Activated CD4-positive, alpha-beta memory T cell treated with anti-CD3 and anti-CD28 coated beads for 36 hours (primary cell): ENCODE measurements around the gene ASCL5. TPM values are rescaled to one million over a fixed set of nuclear protein-coding genes. Genes with fewer than 3 reads are reported as not detected.
A peak's percentile ranks its signal among the peaks of the same experiment; 100 is the strongest.

Experiments used
- CTCF ChIA-PET: fragments of 350-600 bp; sonication (Branson Sonifier 250); formaldehyde crosslinking; loops from one replicate; lab custom pipeline; 2021; ENCODE audit warnings: antibody characterized with exemption, inconsistent platforms; lab: Charles Lee
- POLR2A ChIA-PET: fragments of 350-600 bp; sonication (Branson Sonifier 250); formaldehyde crosslinking; loops from one replicate; lab custom pipeline; 2021; ENCODE audit warnings: antibody characterized with exemption; lab: Charles Lee
- DNase-seq: peaks from one replicate; pipeline ENCODE4 v3.0.0-alpha.2; 2020
- H3K27ac Mint-ChIP-seq: one replicate; pipeline ENCODE4 v1.8.0; 2021; ENCODE audit warnings: mixed read lengths
- H3K27me3 Mint-ChIP-seq: one replicate; pipeline ENCODE4 v1.8.0; 2021; ENCODE audit warnings: mixed read lengths
- H3K36me3 Mint-ChIP-seq: one replicate; pipeline ENCODE4 v1.8.0; 2021; ENCODE audit warnings: mixed read lengths
- H3K4me1 Mint-ChIP-seq: one replicate; pipeline ENCODE4 v1.8.0; 2021; ENCODE audit warnings: low read depth, mixed read lengths
- H3K4me3 Mint-ChIP-seq: one replicate; pipeline ENCODE4 v1.8.0; 2021; ENCODE audit warnings: mild to moderate bottlenecking, mixed read lengths
- H3K9me3 Mint-ChIP-seq: one replicate; pipeline ENCODE4 v1.8.0; 2021; ENCODE audit warnings: mixed read lengths
- intact Hi-C: fragments of 100-400 bp; cut with micrococcal nuclease; formaldehyde crosslinking; loops from one replicate; pipeline ENCODE4 v1.15.1; 2023
- total RNA-seq, 2 experiments: library from RNA; stranded (reverse); gene quantifications; one replicate each; pipeline ENCODE4 v1.2.3, GENCODE V29; 2021

The ASCL5 gene, protein sequence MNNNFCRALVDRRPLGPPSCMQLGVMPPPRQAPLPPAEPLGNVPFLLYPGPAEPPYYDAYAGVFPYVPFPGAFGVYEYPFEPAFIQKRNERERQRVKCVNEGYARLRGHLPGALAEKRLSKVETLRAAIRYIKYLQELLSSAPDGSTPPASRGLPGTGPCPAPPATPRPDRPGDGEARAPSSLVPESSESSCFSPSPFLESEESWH
- total RNA-seq, result not detected

DNA sequence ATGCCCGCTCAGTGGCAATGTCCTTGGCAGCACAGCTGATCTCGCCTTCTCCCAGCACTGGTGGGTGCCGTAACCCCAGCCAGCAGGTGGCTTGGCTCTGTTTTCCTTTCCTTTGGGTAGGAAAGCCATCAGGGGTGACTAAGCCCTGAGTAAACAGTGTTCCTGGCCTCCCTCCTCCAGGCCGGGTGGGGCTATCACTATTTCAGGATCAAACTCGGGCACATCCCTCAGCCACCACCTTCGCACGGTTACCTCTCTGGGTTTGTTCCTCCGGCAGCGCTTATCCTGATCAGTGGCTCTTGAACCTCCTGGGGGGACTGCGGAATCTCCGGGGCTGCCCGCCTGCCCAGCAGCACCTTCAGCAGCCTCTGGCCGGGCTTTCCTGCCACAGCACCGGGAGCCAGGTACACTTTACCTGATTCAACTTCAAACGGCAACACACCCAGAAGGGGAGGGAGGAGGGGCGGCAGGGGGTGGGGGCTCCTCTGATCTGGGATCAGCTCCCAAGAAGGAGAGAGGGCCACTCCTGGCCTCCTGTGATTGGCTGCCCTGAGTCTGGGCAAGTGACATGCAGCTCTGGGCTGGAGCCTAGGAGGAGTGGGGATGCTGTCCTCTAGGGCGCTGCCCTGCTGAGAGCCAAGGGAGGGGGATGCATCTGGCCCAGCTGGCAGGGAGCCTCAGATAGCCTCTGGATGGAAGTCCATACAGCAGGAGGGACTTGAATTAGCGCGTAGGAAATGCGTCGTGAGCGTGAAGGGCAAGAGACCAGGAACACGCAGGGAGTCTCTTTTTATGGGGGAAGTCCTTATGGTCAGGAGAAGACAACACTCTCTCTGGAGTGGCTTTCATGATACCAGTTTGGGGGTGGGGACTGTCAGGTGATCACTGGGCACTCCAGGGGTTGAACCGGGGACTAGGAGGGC lies at the start of gene ASCL5:
Gene ASCL5, minus strand, starts transcription at position 353 of the 923 bp plus-strand sequence. CDS start 11,812 bp downstream, outside the sequence.
- ChIA-PET CTCF (no interaction called here), POLR2A (no interaction called here)
- DNase-seq, result no peak
- Mint-ChIP-seq H3K9me3 (no peaks in the 10 kb centered on the region), H3K36me3 (no peaks in the 10 kb centered on the region), H3K27ac (no peak within 1 kb of the TSS), H3K4me3 (no peak within 1 kb of the TSS), H3K4me1 (no peaks in the 10 kb centered on the region), H3K27me3 (peaks cover 9% of the 10 kb centered on the region)
- intact Hi-C loops, result no loop called here

DNA sequence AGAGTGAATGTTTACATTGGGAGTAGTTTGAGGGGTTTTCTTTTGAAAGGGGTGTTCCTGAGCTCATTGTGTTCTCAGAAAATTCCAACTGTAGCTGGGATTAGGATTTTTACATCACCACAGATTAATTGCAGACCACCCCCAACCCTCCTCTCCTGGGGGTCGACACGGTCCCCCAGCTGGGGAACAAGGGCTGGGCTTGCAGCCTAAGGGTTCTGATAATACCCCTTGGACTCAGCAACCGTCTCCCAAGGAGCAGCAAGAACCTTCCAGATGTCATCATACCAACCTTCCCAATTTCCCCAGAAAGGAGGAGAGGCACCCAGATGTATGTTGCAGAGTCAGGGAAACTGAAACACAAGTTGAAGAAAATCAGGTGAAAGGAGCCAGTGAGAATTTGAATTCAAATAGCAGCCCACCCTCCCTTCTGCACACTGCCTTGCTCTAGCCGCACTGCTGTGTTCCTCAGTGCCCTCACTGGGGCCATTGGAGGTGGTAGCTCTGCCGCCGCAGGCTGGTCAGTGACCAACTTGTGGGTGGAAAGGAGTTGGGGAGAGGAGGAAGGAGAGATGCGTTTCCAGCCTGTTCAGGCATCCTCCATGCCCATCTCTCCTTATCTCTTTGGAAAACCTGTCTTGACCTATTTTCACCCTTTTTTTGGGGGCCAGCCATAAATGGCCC lies 49.0 kb upstream of the ASCL5 start:
- H3K27ac Mint-ChIP-seq, result no peak overlapping the region
- H3K4me3 Mint-ChIP-seq, result no peak overlapping the region
- peaks cover 6% of the 10 kb centered on the region for H3K9me3 Mint-ChIP-seq
- POLR2A ChIA-PET, result no interaction called here
- intact Hi-C loops, result no loop called here
- peaks cover 15% of the 10 kb centered on the region for H3K27me3 Mint-ChIP-seq
- H3K4me1 Mint-ChIP-seq, result peaks cover 17% of the 10 kb centered on the region
- peaks cover 3% of the 10 kb centered on the region for H3K36me3 Mint-ChIP-seq
- CTCF ChIA-PET, result interaction anchor here (2.0 kb wide), 1 partner anchor 9 kb away, joined by 6 read pairs; no protein-coding TSS in a partner anchor
- DNase-seq, result no peak

DNA sequence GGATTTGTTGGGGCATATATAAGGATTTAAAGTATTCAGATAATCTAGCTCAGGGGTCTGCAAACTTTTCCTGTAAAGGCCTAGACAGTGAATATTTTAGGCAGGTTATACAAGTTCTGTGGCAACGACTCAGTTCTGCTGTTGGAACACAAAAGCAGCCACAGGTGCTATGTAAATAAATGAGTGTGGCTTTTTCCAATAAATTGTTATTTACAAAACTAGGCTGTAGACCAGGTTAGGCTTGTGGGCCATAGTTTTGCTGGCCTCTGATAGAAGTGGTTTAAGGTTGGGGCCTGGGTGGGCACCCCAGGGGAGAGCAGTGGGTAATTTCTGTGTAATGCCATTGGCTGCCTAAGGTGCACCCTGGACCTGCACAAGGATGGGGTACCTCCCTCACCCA lies 46.8 kb upstream of the ASCL5 start:
- peaks cover 2% of the 10 kb centered on the region for H3K9me3 Mint-ChIP-seq
- POLR2A ChIA-PET, result no interaction called here
- H3K27me3 Mint-ChIP-seq, result peaks cover 5% of the 10 kb centered on the region
- H3K4me1 Mint-ChIP-seq, result peaks cover 22% of the 10 kb centered on the region
- intact Hi-C loops, result no loop called here
- H3K36me3 Mint-ChIP-seq, result peaks cover 2% of the 10 kb centered on the region
- no peak for DNase-seq
- H3K4me3 Mint-ChIP-seq, result no peak overlapping the region
- no peak overlapping the region for H3K27ac Mint-ChIP-seq
- CTCF ChIA-PET, result no interaction called here

DNA sequence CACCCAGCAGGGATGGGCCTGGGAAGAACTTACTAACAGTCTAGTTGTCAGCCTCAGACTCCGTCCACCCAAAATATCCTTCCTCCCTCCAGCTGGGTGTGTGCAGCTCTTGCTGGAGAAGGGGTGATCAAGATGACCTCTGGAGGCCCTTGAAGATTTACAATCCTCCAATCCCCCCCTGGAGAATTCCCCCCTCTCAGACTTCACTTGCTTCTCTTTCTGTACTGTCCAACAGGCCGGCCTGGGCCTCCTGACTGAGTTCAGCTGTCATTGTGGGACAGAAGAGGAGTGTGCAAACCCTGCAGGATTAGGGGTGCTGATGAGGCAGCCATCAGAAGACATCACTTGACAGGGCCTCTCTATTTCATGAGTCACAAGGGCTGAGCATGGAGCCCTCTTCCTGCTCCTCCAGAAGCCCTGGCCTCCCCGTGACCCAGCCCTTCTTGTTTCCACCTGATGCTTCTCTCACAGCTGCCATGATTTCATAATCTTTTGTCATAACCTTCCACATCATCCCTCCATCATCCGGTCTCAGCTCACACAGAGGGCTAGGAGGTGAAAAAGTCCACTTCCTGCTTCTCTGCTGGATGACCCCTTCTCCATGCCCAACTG lies 46.1 kb upstream of the ASCL5 start:
- ChIA-PET CTCF (no interaction called here), POLR2A (no interaction called here)
- DNase-seq, result peak; percentile 48
- Mint-ChIP-seq H3K4me3 (no peak overlapping the region), H3K27ac (no peak overlapping the region), H3K4me1 (peaks cover 22% of the 10 kb centered on the region), H3K9me3 (peaks cover 2% of the 10 kb centered on the region), H3K27me3 (peaks cover 5% of the 10 kb centered on the region), H3K36me3 (peaks cover 2% of the 10 kb centered on the region)
- intact Hi-C loops, result no loop called here

GRCh38 chr1:201172326-201172725 lies 45.3 kb upstream of the ASCL5 start:
- Mint-ChIP-seq H3K36me3 (no peaks in the 10 kb centered on the region), H3K27ac (no peak overlapping the region), H3K4me1 (peaks cover 22% of the 10 kb centered on the region), H3K27me3 (peaks cover 3% of the 10 kb centered on the region), H3K4me3 (no peak overlapping the region), H3K9me3 (no peaks in the 10 kb centered on the region)
- no peak for DNase-seq
- intact Hi-C loops, result no loop called here
- CTCF ChIA-PET, result interaction anchor here (0.9 to 1.9 kb wide), 3 partner anchors 18 to 35 kb away, joined by 3 to 10 read pairs (median 4); partner anchors contain the start of gene TMEM9
- POLR2A ChIA-PET, result no interaction called here

DNA sequence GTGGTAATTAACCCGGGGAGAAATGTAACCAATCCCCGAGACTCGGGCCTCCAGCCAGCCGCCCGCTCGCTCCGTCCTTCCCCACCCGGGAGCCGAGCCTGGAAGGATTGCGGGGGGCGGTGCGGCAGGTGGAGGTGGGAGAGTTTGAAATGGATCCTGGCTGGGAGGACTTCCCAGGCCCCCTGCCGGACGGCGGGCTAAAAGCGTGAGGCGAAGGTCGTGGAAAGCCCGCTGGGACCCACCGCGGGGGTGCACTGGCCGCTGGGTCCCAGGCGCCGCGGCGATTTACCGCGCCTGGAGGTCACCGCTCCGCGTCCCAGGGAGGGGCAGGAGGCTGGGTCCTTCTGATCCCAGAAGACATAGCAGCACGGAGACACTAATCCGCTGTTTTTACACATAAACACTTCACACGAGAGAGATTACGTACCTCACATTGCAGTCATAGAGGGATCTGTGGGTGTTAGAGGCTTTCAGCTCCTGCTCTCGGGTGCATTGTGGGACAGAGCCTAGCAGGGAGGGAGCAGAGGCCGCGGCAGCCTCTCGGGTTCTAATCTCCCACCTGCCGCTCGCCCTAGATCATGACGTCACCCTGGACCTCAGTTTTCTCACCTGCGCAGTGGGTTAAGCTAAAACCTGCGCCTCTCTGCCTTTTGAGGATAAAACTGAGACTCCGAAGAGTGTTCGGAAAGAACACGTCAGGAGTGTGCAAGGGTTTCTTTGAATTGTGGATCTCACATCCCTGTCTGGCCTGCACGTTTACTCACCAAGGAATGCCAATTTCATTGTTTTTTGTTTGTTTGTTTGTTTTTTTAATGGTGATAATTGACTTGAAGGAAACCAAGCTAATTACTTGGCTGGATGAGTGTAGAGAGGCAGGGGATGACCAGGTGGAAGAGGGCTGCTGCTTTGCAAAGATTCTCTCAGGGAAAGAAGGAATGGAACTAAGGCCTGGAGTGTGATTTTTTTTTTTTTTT lies 44.4 kb upstream of the ASCL5 start:
- POLR2A ChIA-PET, result interaction anchor here (0.7 to 1.7 kb wide), 2 partner anchors 17 to 146 kb away, joined by 3 to 17 read pairs; partner anchors contain the start of gene TMEM9
- DNase-seq, result peak; percentile 84
- Mint-ChIP-seq H3K9me3 (no peaks in the 10 kb centered on the region), H3K4me1 (peaks cover 22% of the 10 kb centered on the region), H3K27me3 (peaks cover 3% of the 10 kb centered on the region), H3K4me3 (peak overlapping the region; percentile 79), H3K36me3 (no peaks in the 10 kb centered on the region), H3K27ac (peak overlapping the region; percentile 84)
- CTCF ChIA-PET, result interaction anchor here (0.8 to 1.9 kb wide), 5 partner anchors 14 to 58 kb away, joined by 3 to 10 read pairs (median 4); partner anchors contain the start of gene TMEM9
- intact Hi-C loops, result loop anchor here (1.0 kb wide), 3 partner anchors 14 to 114 kb away; no protein-coding TSS in a partner anchor

DNA sequence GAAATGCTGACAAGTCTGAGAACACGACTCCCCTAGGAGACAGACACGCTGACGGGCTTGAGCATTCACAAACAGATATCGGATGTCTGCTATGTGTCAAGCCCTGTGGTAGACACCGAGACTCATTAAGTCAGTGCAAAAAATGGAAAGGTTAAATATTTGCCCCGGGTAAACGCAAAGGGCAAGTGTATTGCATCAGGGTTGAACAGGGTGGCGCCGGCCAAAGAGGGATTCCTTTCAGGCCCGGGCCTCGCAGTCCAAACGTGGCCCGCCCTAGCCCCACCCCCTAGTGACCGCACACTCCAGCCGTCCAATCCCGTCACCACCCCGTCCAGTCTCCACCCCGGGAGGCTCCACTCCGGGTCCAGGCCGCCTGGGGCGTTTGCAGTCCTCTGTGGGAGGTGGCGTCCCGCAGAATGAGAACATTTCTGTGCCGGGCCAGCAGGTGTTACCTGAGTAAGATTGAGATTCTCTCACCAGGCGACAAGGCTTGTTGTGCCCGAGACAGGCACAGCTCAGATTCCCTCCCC lies 43.6 kb upstream of the ASCL5 start:
- Mint-ChIP-seq H3K4me3 (peak overlapping the region; percentile 79), H3K27me3 (peaks cover 3% of the 10 kb centered on the region), H3K36me3 (no peaks in the 10 kb centered on the region), H3K27ac (peak overlapping the region; percentile 84), H3K9me3 (no peaks in the 10 kb centered on the region), H3K4me1 (peaks cover 22% of the 10 kb centered on the region)
- ChIA-PET POLR2A (interaction anchor here (0.7 to 1.7 kb wide), 2 partner anchors 16 to 145 kb away, joined by 3 to 17 read pairs; partner anchors contain the start of gene TMEM9), CTCF (interaction anchor here (1.4 to 1.9 kb wide), 3 partner anchors 16 to 57 kb away, joined by 3 to 10 read pairs (median 10); partner anchors contain the start of gene TMEM9)
- intact Hi-C loops, result loop anchor here (1.0 kb wide), 5 partner anchors 15 to 113 kb away; partner anchors contain the start of gene TMEM9
- DNase-seq, result peak; percentile 93

DNA sequence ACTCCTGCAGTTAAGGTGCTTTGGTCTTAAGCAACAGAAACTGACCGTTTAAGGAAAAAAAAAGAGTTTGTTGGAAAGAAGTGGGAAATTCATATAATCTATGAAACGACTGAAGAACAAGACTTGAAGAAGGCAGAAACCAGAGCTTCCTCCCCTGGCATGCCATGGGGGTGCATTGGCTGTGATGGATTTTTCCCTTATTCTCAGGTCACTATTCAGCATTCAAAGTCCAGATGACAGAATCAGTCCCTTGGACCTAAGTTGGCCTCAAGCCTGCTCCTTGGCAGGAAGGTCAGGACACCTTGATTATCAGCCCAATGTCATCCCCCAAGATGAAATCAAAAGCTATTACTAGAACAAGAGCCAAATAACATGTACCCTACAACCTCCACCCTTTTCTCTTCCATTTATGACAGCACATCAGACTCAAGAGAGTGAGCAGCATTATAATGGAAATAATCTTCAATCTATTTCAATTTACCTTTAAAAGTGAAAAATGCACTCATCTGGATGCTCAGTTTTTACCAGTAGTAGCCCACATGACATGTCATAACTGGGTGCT lies 43.1 kb upstream of the ASCL5 start:
- H3K27me3 Mint-ChIP-seq, result peaks cover 3% of the 10 kb centered on the region
- H3K9me3 Mint-ChIP-seq, result no peaks in the 10 kb centered on the region
- intact Hi-C loops, result loop anchor here (1.0 kb wide), 2 partner anchors 16 to 21 kb away; partner anchors contain the start of gene TMEM9
- H3K27ac Mint-ChIP-seq, result peak overlapping the region; percentile 84
- H3K4me3 Mint-ChIP-seq, result peak overlapping the region; percentile 79
- no peak for DNase-seq
- ChIA-PET CTCF (interaction anchor here (1.0 to 1.2 kb wide), 3 partner anchors 14 to 53 kb away, joined by 3 to 6 read pairs (median 3); partner anchors contain the start of gene TMEM9), POLR2A (no interaction called here)
- peaks cover 22% of the 10 kb centered on the region for H3K4me1 Mint-ChIP-seq
- H3K36me3 Mint-ChIP-seq, result no peaks in the 10 kb centered on the region

GRCh38 chr1:201169203-201169602 lies 42.2 kb upstream of the ASCL5 start:
- Mint-ChIP-seq H3K9me3 (no peaks in the 10 kb centered on the region), H3K27ac (no peak overlapping the region), H3K36me3 (no peaks in the 10 kb centered on the region), H3K4me3 (no peak overlapping the region), H3K27me3 (peaks cover 3% of the 10 kb centered on the region), H3K4me1 (peaks cover 22% of the 10 kb centered on the region)
- ChIA-PET POLR2A (interaction anchor here (0.7 to 1.3 kb wide), 2 partner anchors 11 to 15 kb away, joined by 4 to 6 read pairs; partner anchors contain the start of gene TMEM9), CTCF (interaction anchor here (0.6 to 1.2 kb wide), 4 partner anchors 13 to 872 kb away, joined by 3 to 6 read pairs (median 3); partner anchors contain the start of gene TMEM9)
- intact Hi-C loops, result no loop called here
- no peak for DNase-seq
